Astrocyte of the spinal cord (primary cell): ENCODE measurements around the gene CKS2.
A peak's percentile ranks its signal among the peaks of the same experiment; 100 is the strongest.

Source experiments
- DNase-seq: peaks from one replicate; pipeline ENCODE4 v3.0.0; 2011; ENCODE audit warnings: low read depth, low spot score
- H3K4me3 ChIP-seq: 2 replicates; pipeline ENCODE4 v1.5.1; 2011; ENCODE audit warnings: low read depth, mild to moderate bottlenecking, low read length, moderate library complexity
- CTCF ChIP-seq: IDR thresholded peaks from 2 replicates; pipeline ENCODE4 v1.5.1; 2012; ENCODE audit warnings: low read depth, mild to moderate bottlenecking, low read length, inconsistent platforms
- in situ Hi-C: cut with HindIII; loops from 2 replicates; pipeline ENCODE4 v1.10.0; 2017; ENCODE audit warnings: low sequenced_read_pairs

CKS2 gene

DNA sequence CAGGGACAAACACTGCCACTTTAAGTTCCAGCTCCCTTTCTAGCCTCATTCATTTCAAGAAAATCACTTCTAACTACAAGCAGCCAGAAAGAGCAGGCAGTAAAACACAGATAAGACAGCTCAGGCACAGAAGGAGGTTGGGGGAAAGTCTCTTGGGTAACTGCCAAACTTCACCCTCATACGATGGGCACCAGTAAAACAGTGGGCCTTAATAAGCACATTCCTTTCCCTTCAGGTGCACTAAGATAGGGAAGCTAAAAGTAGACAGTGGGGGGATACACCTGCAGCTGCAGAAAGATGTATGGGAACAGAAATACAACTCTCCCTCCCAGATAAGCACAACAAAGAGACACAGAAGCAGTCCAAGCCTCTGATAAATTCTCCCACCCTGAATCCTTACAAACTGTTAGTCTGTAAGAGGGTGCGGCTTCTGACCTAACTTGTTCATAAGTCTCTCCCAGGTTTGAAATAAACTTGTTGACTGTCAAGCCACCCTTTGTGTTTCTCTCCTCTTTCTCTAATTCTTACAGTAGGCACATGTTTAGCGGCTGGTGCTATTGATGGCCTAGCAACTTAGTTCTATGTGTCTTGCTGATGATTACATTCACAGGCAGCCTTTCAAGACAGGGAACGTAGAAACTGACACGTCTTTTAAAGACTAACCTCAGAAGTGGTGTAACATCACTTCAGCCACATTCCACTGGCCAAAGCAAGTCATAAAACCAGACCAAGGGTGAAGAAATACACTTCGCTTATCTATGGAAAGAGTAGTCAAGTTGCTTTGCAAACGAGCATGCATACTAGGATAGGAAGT is 6.8 kb upstream of the CKS2 start:
- no peak for DNase-seq
- no peak overlapping the region for H3K4me3 ChIP-seq
- in situ Hi-C loops: no loop called here
- no peak for TF ChIP-seq CTCF

- TF ChIP-seq CTCF: no peak
- DNase-seq: no peak
- H3K4me3 ChIP-seq: no peak overlapping the region
- in situ Hi-C loops: no loop called here
These were observed 6.2 kb upstream of the CKS2 start for GRCh38 chr9:89304834-89305188.

DNA sequence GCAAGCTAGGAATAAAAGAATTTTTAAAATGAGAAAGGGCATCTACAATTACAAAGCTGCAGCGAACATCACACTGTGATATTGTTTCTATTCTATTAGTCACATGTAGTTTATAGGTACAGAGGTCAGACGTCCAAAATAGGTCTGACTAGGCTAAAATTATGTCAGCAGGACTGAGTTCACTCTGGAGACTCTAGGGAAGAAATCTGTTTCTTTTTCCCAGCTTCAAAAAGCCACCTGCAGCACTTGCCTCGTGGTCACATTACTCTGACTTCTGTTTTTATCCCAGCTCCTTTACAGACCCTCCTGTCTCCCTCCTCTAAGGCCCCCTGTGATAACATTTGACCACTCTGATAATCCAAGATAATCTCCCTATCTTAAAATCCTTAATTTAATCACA is 5.1 kb upstream of the CKS2 start:
- in situ Hi-C loops: no loop called here
- TF ChIP-seq CTCF: no peak
- no peak overlapping the region for H3K4me3 ChIP-seq
- no peak for DNase-seq

GRCh38 chr9:89309166-89309565 is 1.8 kb upstream of the CKS2 start:
- in situ Hi-C loops: no loop called here
- no peak for TF ChIP-seq CTCF
- no peak overlapping the region for H3K4me3 ChIP-seq
- no peak for DNase-seq

DNA sequence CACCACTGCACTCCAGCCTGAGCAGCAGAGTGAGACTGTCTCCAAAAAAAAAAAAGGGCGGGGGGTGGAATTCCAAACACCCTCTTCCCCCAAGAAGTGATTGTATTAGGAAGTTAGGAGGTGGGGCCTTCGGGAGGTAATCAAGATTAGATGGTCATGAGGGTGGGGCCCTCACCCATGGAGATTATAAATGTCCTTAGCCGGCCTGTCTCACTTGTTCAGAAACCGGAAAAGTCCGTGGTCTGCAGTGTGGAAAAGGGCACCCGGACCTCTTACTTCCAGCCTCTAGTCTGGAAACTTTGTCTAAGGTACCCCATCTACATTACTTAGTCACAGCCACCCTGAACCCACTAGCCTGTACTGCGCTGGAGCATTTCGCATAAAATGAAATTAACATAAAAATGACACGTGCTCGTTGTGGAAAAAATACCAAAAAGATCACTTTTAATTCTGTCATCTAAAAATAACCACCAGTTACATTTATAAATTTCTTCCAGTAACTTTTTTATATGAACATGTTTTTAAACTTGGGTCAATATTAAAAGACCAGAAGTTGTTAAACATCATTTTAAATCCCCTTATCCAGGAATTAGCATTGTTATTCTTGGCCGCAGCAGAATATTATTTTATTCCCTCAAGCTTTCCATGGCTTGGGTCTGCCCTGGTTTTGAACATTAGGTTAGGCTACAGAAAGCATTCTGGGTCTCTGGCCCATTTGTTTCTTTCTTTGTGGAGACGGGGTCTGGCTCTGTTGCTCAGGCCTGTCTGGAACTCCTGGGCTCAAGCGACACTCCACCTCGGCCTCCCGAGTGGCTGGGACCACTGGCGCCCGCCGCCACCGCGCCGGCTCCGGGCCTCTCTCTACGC is 1.2 kb upstream of the CKS2 start:
- no peak for DNase-seq
- in situ Hi-C loops: no loop called here
- no peak for TF ChIP-seq CTCF

GRCh38 chr9:89311346-89312221 is 589 bp downstream of the CKS2 start:
- in situ Hi-C loops: no loop called here
- H3K4me3 ChIP-seq: peak overlapping the region; percentile 93
- DNase-seq: peak; percentile 31
- TF ChIP-seq CTCF: no peak

More for the DNA sequence above, 1.2 kb upstream of the CKS2 start:
- peak overlapping the region; percentile 57 for H3K4me3 ChIP-seq
